HepG2 (cell line): ENCODE data around the gene IGIP. TPM values are rescaled to one million over a fixed set of nuclear protein-coding genes. Genes with fewer than 3 reads are reported as not detected.

Source experiments
- ATAC-seq: fragments of 200-7000 bp; cut with Tn5 transposase; 3 replicates; pipeline ENCODE4 v1.9.1; 2020; ENCODE audit warnings: mild to moderate bottlenecking, moderate library complexity
- BruUV-seq: library from RNA; stranded (reverse); fragments of 400-500 nt; replicated peaks from 2 replicates; lab custom pipeline; 2021; lab: Mats Ljungman, UMichigan
- CTCF ChIA-PET: fragments of 300-600 bp; formaldehyde crosslinking; extraction: SDS; loops from one replicate; lab custom pipeline; 2021; ENCODE audit warnings: low total read pairs, inconsistent platforms, low intra/inter-chr PET ratio; lab: Yijun Ruan, JAX
- POLR2A ChIA-PET: fragments of 350-600 bp; sonication (Branson Sonifier 250); formaldehyde crosslinking; loops from one replicate; lab custom pipeline; 2020; ENCODE audit warnings: antibody characterized with exemption, inconsistent platforms; lab: Yijun Ruan, JAX
- DNase-seq: peaks from one replicate; pipeline ENCODE4 v3.0.0-alpha.2; 2015; ENCODE audit warnings: low spot score
- FAIRE-seq: peaks from 3 replicates; lab custom pipeline; 2011; peaks lifted over from hg19 to GRCh38; lab: Jason Lieb, UNC
- H2AFZ ChIP-seq: one replicate; pipeline ENCODE4 v1.6.1; 2011; ENCODE audit warnings: low read length, inconsistent platforms
- H3K27ac ChIP-seq: fragments of 300-600 bp; 3 replicates; pipeline ENCODE4 v1.8.0; 2011; ENCODE audit warnings: mixed run types, mild to moderate bottlenecking, mixed read lengths, low read length, inconsistent platforms; ENCODE audit not compliant: insufficient read depth; ENCODE audit errors: extremely low read length
- H3K27me3 ChIP-seq, 2 experiments: fragments of 200-600 bp in 1 of 2; 2 replicates in 1 of 2; 3 replicates in 1 of 2; pipeline versions ENCODE4 v1.6.0 to v1.8.0; 2011; ENCODE audit warnings: low read length in 2 of 2, mild to moderate bottlenecking in 2 of 2, moderate library complexity in 2 of 2, inconsistent platforms in 1 of 2; ENCODE audit not compliant: insufficient read depth in 2 of 2, control insufficient read depth in 1 of 2
- H3K36me3 ChIP-seq, 2 experiments: fragments of 200-600 bp in 1 of 2; replicated peaks in 1 of 2; 2 replicates in 1 of 2; 3 replicates in 1 of 2; pipeline versions ENCODE4 v1.5.1 to v1.8.0; 2011; ENCODE audit warnings: low read length in 2 of 2, inconsistent platforms in 1 of 2; ENCODE audit not compliant: insufficient read depth in 2 of 2, control insufficient read depth in 1 of 2
- H3K4me1 ChIP-seq: 2 replicates; pipeline ENCODE4 v1.5.1; 2012; ENCODE audit warnings: low read length, inconsistent platforms; ENCODE audit not compliant: insufficient read depth
- H3K4me2 ChIP-seq: 2 replicates; pipeline ENCODE4 v1.6.0; 2011; ENCODE audit warnings: low read depth, low read length, inconsistent platforms
- H3K4me3 ChIP-seq, 3 experiments: fragments of 200-600 bp in 1 of 3; sonication (generic), shearing (Covaris generic) in 1 of 3; replicated peaks in 1 of 3; 2 replicates each; pipeline ENCODE4 v1.5.1; 2011 to 2016; ENCODE audit warnings: low read length in 3 of 3, inconsistent platforms in 2 of 3, low read depth in 2 of 3, mild to moderate bottlenecking in 2 of 3, control low read depth in 1 of 3, mixed read lengths in 1 of 3; ENCODE audit not compliant: insufficient read depth in 1 of 3
- H3K79me2 ChIP-seq: one replicate; pipeline ENCODE4 v1.6.1; 2011; ENCODE audit warnings: low read length, inconsistent platforms; ENCODE audit not compliant: insufficient read depth
- H3K9ac ChIP-seq: 2 replicates; pipeline ENCODE4 v1.6.0; 2011; ENCODE audit warnings: mild to moderate bottlenecking, low read depth, low read length, inconsistent platforms; ENCODE audit not compliant: insufficient read depth
- H3K9me3 ChIP-seq: 2 replicates; pipeline ENCODE4 v1.5.1; 2012; ENCODE audit warnings: mild to moderate bottlenecking, low read length
- H4K20me1 ChIP-seq: 2 replicates; pipeline ENCODE4 v1.6.0; 2011; ENCODE audit warnings: inconsistent platforms, mild to moderate bottlenecking, low read length, moderate library complexity; ENCODE audit not compliant: insufficient read depth
- ATF1 ChIP-seq: IDR thresholded peaks from 2 replicates; pipeline ENCODE4 v1.6.1; 2016; ENCODE audit warnings: mild to moderate bottlenecking, control low read depth
- CAMTA2 ChIP-seq: sonication (generic); formaldehyde crosslinking; IDR thresholded peaks from 2 replicates; pipeline ENCODE4 v1.4.0; 2020; ENCODE audit warnings: mild to moderate bottlenecking, missing genetic modification reagents, borderline replicate concordance
- KMT2A ChIP-seq: sonication (generic); formaldehyde crosslinking; IDR thresholded peaks from 2 replicates; pipeline ENCODE4 v1.4.0; 2020; ENCODE audit warnings: missing genetic modification reagents
- RBFOX2 ChIP-seq: fragments of 200-400 bp; formaldehyde crosslinking; IDR thresholded peaks from 2 replicates; pipeline ENCODE4 v1.6.1; 2017; ENCODE audit warnings: low read depth, mild to moderate bottlenecking, low read length
- SAFB2 ChIP-seq: sonication (generic); formaldehyde crosslinking; IDR thresholded peaks from 2 replicates; pipeline ENCODE4 v1.5.1; 2020; ENCODE audit warnings: missing genetic modification reagents, low read depth, mild to moderate bottlenecking, borderline replicate concordance
- ZBTB42 ChIP-seq: sonication (generic); formaldehyde crosslinking; IDR thresholded peaks from 2 replicates; pipeline ENCODE4 v1.5.0; 2020; ENCODE audit warnings: mild to moderate bottlenecking, missing genetic modification reagents
- ZNF234 ChIP-seq: sonication (generic); formaldehyde crosslinking; conservative IDR thresholded peaks from 2 replicates; pipeline ENCODE4 v1.5.1; 2020; ENCODE audit warnings: mild to moderate bottlenecking, missing genetic modification reagents
- ZNF432 ChIP-seq: sonication (generic); formaldehyde crosslinking; IDR thresholded peaks from 2 replicates; pipeline ENCODE4 v1.5.0; 2020; ENCODE audit warnings: missing genetic modification reagents, mild to moderate bottlenecking, borderline replicate concordance
- ZNF720 ChIP-seq: sonication (generic); formaldehyde crosslinking; IDR thresholded peaks from 2 replicates; pipeline ENCODE4 v1.4.0; 2020; ENCODE audit warnings: missing genetic modification reagents
- WGBS: methylation state at CpG from one replicate; pipeline ENCODE4 v1.1.6; 2017; ENCODE audit warnings: low lambda C conversion rate; 5-methylcytosine and 5-hydroxymethylcytosine counted together
- in situ Hi-C: cut with HindIII; loops from 2 replicates; pipeline ENCODE4 v1.10.0; 2017; ENCODE audit warnings: low pct_unique_long_range_greater_than_20kb; ENCODE audit not compliant: extremely low pct_ligation_motif_present
- intact Hi-C: fragments of 100-400 bp; cut with micrococcal nuclease; formaldehyde crosslinking; loops from one replicate; pipeline ENCODE4 v1.10.0; 2022; ENCODE audit not compliant: unreplicated experiment
- polyA plus RNA-seq, 8 experiments: library from polyadenylated mRNA; depleted of rRNA in 3 of 8; stranded (reverse) in 7 of 8; unstranded in 1 of 8; fragments of >200 nt; fragmentation: Illumina TruSeq in 4 of 8; extraction: Trizol in 4 of 8; gene quantifications; 2 replicates each; pipeline versions ENCODE4 v1.2.1 to v1.2.3, GENCODE V29; 2011 to 2016; ENCODE audit warnings: low read depth in 4 of 8, missing spikeins in 1 of 8, mixed read lengths in 1 of 8; ENCODE audit not compliant: insufficient read depth in 1 of 8
- total RNA-seq, 5 experiments: library from RNA; depleted of rRNA; stranded (reverse); fragments of >200 nt; fragmentation: Illumina TruSeq; extraction: Trizol; gene quantifications; 2 replicates each; pipeline ENCODE4 v1.2.3, GENCODE V29; 2016; ENCODE audit warnings: low read depth in 1 of 5
- TF ChIP-seq, protein P1 (sequence below): sonication (generic); formaldehyde crosslinking; IDR thresholded peaks from 2 replicates; pipeline ENCODE4 v1.4.0; 2020; ENCODE audit warnings: missing genetic modification reagents
- TF ChIP-seq, protein P2 (sequence below): sonication (generic); formaldehyde crosslinking; IDR thresholded peaks from 2 replicates; pipeline ENCODE4 v1.8.0; 2022; ENCODE audit warnings: mild to moderate bottlenecking, missing genetic modification reagents, borderline replicate concordance

IGIP gene
- total and polyA plus RNA-seq, 2 of the 13 experiments (the other 11 are each of a cell fraction or from before 2014, with no cell fraction given), result 1.7 to 2.1 TPM

GRCh38 chr5:140093179-140093578, 32.6 kb upstream of the IGIP start:
- TF ChIP-seq CAMTA2 (CRISPR knock-in tag), result no peak
- no peak for TF ChIP-seq ZBTB42 (CRISPR knock-in tag)
- TF ChIP-seq, protein P1, sequence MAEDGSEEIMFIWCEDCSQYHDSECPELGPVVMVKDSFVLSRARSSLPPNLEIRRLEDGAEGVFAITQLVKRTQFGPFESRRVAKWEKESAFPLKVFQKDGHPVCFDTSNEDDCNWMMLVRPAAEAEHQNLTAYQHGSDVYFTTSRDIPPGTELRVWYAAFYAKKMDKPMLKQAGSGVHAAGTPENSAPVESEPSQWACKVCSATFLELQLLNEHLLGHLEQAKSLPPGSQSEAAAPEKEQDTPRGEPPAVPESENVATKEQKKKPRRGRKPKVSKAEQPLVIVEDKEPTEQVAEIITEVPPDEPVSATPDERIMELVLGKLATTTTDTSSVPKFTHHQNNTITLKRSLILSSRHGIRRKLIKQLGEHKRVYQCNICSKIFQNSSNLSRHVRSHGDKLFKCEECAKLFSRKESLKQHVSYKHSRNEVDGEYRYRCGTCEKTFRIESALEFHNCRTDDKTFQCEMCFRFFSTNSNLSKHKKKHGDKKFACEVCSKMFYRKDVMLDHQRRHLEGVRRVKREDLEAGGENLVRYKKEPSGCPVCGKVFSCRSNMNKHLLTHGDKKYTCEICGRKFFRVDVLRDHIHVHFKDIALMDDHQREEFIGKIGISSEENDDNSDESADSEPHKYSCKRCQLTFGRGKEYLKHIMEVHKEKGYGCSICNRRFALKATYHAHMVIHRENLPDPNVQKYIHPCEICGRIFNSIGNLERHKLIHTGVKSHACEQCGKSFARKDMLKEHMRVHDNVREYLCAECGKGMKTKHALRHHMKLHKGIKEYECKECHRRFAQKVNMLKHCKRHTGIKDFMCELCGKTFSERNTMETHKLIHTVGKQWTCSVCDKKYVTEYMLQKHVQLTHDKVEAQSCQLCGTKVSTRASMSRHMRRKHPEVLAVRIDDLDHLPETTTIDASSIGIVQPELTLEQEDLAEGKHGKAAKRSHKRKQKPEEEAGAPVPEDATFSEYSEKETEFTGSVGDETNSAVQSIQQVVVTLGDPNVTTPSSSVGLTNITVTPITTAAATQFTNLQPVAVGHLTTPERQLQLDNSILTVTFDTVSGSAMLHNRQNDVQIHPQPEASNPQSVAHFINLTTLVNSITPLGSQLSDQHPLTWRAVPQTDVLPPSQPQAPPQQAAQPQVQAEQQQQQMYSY (CRISPR knock-in tag), result no peak
- no peak for TF ChIP-seq ZNF720 (CRISPR knock-in tag)
- TF ChIP-seq, protein P2, sequence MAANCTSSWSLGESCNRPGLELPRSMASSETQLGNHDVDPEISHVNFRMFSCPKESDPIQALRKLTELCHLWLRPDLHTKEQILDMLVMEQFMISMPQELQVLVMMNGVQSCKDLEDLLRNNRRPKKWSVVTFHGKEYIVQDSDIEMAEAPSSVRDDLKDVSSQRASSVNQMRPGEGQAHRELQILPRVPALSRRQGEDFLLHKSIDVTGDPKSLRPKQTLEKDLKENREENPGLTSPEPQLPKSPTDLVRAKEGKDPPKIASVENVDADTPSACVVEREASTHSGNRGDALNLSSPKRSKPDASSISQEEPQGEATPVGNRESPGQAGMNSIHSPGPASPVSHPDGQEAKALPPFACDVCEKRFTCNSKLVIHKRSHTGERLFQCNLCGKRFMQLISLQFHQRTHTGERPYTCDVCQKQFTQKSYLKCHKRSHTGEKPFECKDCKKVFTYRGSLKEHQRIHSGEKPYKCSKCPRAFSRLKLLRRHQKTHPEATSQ (CRISPR knock-in tag), result no peak
- no peak for TF ChIP-seq ATF1 (CRISPR knock-in tag)
- no peak for TF ChIP-seq SAFB2
- no peak for TF ChIP-seq KMT2A (CRISPR knock-in tag)
- no peak for TF ChIP-seq ZNF432
- TF ChIP-seq ZNF234 (CRISPR knock-in tag), result no peak
- no peak for TF ChIP-seq RBFOX2
- 13% methylated on average over 1 of the region's 1 CpG for WGBS
- Histone ChIP-seq H3K4me1 (no peaks in the 10 kb centered on the region), H4K20me1 (no peaks in the 10 kb centered on the region), H3K36me3 (no peaks in the 10 kb centered on the region), H3K9me3 (peaks cover 12% of the 10 kb centered on the region), H3K27ac (no peak overlapping the region), H3K4me2 (no peak overlapping the region), H3K9ac (no peak overlapping the region), H3K4me3 (no peak overlapping the region), H2AFZ (no peak overlapping the region), H3K79me2 (no peaks in the 10 kb centered on the region), H3K27me3 (peaks cover 0 to 12% of the 10 kb centered on the region in 2 experiments; a peak in 1 of 5 replicates)
- intact Hi-C loops (no loop called here), in situ Hi-C loops (no loop called here)
- BruUV-seq, result no TSS peak
- no peak for FAIRE-seq
- DNase-seq, result no peak
- POLR2A ChIA-PET, result no interaction called here
- CTCF ChIA-PET, result no interaction called here
- no peak for ATAC-seq
